IPS DF 4.7 (cell line): ENCODE data around the gene TMEM37.

ENCODE experiments used
- DNase-seq: peaks from one replicate; pipeline ENCODE4 v3.0.0-alpha.2; 2013; ENCODE audit warnings: low spot score; ENCODE audit errors: extremely low read depth

TMEM37 gene

DNA sequence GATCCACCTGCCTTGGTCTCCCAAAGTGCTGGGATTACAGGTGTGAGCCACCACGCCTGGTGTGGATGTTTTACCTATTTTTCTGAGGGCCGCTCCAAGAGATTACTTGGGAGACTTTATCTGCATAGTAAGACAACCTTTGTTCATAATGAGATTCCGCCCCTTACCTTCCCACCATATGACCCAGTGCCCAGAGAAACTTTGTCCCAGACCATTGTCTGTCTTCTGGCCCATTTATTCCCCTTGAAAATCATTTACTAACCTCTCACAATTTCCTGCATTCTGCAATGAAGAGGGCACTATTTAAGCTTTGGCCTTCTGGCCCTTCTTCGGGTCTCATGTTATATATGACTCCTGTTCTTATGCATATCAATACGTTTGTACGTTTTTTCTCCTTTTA is 13.7 kb upstream of the TMEM37 start:
- no peak for DNase-seq

DNA sequence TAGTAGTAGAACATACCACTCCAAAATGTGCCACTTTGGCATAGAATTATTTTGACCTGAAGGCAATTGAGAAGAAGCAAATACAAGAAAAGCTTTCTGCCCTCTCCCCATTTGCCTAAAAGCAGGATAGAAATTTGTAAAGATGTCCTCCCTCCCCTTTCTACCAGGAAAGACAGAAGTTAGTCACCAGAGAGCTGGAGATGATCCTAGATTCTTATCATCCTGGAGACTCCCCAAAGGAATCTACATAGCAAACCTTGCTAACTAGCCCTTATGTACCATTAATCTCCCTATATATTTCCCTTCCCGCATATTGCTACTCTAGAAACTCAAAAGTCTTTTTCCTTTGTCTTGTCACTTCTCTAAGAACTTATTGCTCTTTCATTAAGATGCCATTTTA is 12.6 kb upstream of the TMEM37 start:
- DNase-seq, result no peak

DNA sequence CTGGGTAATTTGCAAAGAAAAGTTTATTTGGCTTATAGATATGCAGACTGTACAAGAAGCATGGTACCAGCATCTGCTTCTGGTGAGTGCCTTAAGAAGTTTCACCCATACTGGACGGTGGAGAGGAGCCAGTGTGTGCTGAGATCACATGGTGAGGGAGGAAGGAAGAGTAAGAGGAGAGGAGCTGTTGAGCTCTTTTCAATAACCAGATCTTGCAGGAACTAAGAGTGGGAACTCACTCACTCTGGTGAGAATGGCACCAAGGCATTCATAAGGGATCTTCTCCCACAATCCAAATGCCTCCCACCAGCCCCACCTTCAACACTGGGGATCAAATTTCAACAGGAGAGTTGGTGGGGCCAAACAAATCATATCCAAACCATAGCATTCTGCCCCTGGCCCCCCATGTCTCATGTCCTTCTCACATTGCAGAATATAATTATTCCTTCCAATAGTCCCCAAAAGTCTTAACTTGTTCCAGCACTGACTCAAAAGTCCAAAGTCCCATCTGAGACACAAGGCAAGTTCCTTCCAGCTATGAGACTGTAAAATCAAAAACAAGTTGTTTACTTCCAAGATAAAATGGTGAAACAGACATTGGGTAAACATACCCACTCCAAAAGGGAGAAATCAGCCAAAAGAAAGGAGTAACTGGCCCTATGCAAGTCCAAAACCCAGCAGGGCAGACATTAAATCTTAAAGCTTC is 11.7 kb upstream of the TMEM37 start:
- DNase-seq, result no peak

DNA sequence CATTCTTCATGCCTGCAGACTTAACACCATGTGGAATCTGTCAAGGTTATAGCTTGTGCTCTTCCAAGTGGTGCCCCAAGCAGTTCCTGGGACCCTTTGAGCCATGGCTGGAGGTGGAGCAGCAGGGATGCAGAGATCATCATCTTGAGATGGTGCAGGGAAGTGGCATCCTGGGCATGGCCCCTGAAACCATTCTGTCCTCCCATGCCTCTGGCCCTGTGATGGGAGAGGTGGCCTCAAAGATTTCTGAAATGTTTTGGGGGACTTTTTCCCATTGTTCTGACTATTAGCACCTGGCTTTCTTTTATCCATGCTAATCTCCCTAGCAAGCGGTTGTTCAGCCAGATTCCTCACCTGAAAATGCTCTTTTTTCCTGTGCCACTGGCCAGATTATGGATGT is 10.3 kb upstream of the TMEM37 start:
- DNase-seq, result no peak

DNA sequence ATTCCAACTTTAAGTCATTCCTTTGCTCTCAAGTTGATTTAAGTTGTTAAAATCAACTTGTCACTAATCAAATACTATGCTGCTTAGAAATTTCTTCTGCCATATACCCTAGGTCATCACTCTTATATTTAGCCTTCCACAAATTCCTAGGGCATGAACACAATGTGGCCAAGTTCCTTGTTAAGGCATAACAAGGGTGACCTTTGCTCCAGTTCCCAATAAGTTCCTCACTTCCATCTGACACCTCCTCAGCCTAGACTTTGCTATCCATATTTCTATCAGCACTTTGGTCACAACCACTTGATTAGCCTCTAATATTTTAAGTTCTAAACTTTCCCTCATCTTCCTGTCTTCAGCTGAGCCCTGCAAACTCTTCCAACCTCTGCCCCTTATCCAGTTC is 9.9 kb upstream of the TMEM37 start:
- DNase-seq, result no peak

DNA sequence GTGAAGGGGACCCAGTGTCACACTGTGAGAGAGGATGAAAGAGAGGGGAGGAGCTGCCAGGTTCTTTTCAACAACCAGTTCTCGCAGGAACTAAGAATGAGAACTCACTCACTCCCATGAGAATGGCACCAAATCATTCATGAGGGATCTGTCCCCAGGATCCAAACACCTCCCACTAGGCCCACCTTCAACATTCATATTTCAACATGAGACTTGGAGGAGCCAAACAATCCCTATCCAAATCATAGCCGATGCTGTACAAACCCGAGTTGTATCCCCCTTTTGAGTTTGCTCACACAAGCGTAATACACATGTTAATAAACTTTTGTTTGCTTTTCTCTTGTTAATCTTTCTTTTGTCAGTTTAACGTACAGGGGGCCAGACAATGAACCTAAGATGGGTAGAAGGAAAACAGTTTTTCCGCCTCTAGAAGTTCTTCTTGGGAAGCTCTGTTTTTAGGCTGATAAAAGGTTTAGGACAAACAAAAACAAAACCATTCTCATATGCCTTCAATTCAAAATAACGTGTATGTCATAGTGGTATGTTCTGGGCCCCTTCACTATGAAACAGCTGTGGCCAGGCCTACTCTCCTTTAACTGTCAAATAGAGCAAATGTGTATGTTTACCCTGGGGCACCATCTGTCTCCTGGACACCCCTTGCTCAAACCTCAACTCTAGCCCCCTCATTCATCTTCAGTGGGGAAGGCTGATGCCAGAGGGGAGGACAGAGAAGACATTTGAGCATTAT is 9.1 kb upstream of the TMEM37 start:
- no peak for DNase-seq

DNA sequence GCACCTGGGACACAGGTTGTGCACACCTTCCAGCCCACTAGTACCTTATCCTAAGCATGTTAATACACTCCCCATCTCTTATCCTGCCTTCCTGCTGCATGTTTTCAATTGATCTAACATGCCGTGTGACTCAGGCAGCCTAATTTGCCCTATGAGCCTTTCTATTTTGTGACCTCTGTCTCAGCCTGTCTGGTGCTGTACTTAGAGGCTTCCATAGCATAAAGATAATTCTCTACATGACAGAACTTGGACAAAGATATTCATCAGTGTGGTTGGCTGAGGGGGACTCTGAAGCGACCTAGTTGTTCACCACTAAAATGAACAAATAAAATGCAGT is 8.6 kb upstream of the TMEM37 start:
- DNase-seq, result no peak

DNA sequence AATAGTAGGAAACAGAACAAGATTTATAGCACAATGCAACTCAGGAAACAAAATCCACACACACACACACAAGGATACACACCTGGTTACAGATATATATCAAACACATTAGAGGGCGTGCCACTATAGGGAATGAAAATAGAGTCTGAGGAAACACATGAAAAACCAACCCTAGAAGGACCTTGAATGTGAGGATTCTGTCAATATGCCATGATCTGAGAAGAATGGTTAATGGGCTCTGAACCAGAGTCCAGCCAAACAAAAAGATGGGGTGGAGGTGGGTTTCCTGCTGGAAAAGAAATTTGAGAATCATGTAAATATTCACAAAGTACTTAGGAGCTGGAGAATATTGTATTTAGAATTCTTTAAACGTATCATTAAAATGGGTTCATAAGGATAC is 7.8 kb upstream of the TMEM37 start:
- no peak for DNase-seq

DNA sequence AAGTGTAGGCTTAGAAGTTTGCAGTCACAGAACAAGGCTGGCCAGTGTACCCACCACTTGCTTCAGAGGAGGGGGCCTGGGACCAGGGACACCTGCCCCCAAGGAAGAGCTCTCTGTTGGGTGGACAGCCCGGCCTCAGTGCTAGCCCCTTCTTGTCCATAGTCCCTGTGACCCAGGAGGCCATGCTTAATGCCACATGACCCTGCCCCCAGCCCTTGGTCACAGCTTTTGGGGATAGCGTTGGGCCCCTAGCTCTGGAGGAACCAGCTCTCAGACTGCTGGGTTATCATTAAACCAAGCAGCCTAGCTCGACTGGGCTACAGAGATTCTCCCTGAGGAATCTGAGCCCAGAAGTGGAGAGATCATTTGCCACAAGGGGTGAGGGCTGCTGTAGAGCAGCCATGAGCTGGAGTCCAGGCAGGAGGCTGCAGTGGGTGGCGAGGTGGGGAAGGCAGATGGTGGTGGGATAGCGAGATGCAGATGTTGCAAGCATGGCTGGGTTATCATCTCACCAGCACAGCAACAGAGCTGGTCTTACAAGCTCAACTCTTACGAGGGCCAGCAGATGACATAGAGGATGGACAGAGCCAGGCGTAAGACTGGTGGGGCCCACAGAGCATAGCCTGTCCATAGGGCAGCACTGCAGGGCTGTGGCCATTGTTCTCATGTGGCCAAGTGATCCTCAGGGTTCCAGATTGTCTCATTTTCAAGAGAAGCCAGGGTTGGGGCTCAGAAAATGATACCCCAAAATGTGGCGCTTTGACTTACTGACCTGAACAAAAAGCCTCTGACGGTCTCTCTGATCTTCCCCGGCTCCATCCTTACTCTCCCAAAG is 7.2 kb upstream of the TMEM37 start:
- DNase-seq, result no peak

DNA sequence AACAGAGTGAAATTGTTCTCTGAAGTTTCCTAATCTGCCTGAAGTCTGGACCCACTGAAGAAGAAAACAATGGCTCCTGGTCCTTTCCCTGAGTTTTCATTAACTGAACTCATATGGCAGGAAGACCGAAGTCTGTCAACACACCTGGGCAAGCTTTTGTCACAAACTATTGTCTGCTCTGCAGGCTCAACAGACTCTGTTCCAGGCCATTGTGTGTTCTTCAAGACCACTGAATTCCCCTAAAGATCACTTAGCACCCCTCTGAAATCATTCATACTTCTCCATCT is 6.6 kb upstream of the TMEM37 start:
- DNase-seq, result no peak

DNA sequence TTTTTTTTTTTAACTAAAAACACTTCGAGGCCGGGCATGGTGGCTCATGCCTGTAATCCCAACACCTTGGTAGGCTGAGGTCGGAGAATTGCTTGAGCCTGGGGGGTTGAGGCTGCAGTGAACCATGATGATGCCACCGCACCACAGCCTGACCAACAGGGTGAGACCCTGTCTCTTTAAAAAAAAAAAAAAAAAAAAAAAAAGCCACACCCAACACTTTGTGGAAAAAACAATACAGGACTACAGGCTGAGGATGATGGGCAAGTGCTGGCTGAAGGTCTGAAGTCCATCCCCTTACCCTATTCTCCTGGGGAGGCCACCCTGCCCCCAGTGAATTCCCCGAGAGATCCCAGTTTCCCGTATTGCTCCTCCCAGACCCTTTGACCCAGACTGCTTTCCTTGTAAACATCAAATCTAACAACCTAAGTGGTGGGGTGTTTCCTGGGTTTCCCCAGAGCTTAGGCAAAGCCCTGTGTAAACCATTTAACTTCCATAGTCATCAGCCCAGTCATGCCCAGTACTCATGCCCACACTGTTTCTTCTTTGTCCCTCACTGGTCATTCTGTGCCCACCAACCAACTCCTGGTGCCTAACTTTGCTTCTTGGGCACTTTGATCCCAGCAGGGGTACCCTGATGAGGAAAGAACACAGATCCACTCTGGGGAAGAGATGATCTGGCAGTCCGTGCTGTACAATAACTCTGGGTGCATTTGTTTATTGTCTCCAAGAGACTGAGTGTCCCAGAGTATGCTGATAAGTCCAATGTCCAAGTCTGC is 5.8 kb upstream of the TMEM37 start:
- no peak for DNase-seq

DNA sequence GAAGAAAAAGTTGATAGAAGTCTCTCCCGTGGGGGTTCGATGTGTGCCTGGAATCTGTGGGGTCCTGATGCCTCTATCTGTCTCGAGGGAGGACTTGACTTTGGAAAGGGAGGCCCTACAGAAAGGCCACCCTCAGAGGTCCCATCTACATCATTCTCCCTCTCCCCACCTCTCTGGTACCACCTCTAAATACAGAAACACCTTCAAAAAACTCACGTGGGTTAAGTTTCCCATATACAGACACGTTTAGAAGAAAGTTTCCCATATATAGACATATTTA is 5.3 kb upstream of the TMEM37 start:
- DNase-seq, result no peak

DNA sequence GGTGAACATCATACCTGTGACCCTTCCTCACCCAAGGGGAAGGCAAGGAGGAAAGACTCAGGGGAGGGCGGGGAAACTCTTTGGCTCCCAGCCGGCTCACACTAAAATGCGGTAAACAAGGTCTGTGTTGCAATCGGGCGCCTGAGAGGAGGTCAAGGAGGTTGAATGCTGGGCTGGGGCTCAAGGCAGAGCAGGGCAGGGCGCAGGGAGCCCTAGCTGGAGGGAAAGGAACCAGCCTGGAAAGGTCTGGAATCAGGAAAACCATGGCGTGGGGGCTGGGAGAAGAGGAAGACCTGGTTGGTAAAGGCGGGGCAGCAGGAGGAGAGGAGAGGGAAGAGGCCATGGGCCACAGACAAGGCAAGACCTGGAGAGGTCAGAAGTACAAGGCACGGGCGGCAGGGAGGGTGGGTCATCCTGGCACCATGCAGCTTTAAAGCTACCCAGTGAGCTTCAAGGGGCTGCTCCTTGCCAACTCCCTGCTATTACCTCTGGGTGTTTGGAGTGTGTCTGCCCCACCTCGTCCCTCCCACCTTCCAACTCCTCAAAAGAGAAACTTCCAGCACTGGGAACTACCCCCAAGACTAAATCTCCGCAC is 4.8 kb upstream of the TMEM37 start:
- no peak for DNase-seq

DNA sequence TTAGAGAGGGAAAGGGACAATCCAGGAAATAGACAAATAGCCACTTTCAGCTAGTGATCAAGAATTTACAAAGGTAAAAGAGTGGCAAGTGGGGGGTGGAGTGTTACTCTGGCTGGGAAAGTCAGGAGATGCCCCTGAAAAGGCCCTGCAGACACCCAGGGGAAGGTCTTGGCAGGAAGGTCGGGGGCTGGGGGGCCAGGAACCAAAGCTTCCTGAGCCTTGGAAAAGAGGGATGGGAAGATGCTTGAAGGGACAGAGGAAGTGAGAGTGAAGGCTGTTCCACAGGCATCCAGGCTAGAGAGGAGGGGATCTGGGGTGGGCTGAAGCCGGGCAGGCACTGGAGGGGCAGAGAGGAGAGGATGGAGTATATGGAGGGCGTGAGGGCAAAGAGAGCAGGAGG is 3.9 kb upstream of the TMEM37 start:
- no peak for DNase-seq

DNA sequence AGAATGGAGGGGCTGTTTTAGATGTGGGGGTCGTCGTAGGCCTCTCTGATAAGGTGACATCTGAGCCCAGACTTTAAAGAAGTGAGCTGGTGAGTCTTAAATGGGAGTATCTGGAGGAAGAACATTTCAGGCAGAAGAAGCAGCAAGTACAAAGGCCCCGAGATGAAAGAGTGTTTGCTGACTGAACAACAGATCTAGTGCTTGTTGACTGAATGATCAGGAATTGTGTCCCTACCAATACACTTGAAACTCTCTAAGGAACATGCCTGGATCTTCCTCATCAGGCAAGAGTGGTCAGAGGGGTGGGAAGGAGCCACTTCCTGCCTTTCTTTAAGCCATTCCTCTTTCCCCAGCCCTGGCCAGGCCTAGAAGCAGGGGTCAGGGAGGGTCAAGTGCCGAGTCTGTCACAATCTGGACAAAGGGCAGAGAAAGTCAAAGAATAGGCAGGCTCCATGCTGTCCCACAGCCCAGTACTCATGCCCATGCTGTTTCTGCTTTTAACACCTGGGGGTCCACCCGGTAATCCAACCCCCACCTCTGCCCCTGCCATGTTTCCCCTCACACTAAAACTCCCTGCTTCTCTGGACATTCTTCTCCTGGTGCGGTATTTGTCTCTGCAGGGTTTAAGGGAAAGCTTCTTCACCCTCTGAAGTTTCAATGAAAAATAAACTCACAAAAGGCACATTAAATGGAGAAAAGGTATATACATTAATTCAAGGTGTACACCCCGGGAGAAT is 3.0 kb upstream of the TMEM37 start:
- no peak for DNase-seq

DNA sequence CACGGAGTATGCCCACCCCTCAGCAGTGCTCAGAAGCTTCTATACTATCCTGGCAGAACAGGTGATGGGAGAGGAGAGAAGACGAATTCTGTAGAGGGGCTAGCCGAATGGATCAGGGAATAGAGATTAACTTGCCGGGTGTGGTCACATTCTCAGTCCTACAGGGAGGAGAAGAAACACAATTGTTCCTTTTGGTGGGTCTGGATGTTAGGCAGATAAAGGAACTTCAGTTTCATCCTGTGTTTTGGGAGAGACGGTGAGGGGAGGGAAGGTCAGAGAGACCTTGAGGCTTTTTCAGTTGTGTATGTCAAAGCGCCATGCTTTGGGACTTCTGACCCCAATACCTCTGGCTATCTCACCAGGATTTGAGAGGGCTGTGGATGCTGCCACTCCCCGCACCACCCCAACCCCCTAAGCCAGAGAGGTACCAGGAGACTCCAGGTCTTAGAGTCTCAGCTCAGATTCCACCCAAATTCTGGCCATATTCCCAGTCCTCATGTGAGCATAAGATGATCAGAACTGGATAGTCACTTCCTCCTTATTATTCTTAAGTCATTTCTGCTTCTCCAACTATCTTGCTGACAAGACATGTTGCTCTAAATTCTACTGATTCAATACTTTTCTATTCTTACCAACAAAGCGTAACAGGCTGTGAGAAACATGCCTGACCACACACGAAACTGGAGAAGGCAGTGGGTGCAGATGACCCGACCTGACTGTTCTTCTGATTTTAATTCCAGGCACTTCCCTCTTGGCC is 2.3 kb upstream of the TMEM37 start:
- DNase-seq, result no peak

DNA sequence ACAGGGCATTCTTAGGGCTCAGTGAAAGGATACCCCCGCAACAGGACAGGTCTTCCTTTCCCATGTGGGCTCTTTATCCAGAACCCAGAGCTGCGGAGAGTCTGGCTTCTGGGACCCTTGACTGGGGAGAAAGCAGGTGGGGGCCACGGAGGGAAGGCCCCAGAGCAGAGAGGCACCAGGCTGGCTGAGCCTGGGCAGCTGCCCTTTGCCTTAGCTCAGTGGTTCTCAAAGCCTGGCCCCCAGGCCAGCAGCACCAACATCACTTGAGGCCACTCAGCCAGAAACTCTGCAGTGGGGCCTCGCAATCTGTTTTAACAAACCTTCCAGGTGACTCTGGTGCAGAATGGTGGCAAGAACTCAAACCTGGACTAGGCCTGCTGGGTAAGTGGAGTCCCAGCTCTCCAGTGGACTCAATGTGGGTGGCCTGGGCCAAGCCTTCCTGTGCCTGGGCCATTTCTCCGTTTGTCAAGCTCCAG is 1.6 kb upstream of the TMEM37 start:
- no peak for DNase-seq

DNA sequence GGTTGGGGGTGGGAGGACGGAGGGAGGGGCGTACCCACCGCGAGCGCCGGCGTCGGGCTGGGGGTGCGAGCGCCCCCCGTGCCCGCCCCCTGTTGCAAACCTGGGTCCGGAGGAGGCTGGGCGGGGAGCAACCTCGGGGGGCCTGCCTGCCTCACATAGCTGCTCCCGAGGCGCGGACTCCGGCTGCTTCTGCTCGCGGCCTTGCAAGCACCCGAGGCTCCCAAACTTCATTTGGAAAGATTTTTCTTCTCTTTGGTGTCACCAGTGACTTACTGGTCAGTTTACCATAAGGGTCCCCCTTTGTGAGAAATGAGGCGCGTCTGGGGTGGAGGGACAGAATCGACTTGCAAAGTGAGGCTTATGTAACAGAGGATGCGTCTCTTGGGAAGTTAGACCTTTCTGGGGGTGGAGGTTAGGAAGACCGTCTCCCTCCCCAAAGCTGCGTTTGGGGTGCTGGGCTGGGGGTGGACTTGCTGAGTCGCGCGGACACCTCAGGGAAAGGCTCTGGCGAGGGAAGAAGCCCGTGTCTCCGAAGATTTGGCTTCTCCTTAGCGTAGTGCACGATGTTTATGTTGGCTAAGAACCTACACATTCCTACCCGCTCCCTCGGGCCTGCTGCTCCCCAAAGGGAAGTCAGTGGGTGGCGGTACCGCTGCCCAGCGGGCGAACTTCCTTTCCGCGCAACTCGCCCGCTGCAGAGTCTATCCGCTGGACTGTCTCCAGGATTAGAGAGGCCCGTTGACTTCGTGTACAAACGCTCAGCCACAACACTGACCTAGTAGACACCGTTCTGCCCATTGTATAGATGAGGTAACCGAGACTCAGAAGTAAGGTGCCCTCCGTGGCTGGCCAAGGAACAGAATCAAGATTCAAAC is 559 bp downstream of the TMEM37 start:
- no peak for DNase-seq

DNA sequence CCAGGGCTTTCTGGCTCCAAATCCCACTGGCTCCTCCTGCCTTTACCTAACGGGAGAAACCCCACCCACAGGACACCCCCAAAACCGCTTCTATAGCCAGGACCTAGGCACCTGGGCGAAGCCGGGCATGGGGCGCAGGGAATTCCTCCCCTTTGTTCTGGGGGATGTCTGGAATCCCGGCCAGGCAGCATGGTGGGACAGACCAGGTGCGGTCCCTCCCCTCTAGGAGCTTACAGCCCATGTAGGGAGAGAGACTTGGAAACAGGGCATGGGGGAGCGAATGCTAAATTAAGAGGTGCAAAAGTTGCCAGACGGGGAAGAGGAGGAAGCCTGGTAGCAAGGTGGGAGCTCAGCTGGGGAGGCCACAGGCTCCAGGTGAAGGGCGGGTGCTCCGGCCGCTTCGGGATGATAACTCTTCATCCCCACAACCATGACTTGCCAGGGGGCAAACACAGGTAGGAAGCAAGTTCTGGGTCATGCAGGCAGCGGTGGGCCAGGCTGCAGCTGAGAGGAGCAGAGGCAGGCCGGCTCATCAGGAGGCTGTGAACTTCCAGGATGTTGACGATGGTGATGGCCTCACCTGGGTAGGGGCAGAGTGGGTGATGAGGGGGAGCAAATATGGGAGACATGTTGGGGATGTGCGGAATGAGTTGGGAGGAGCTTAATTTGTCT is 1.3 kb downstream of the TMEM37 start:
- DNase-seq, result no peak
